Skin of body (tissue), 2 donors: ENCODE results near the gene WFS1. TPM values are rescaled to one million over a fixed set of nuclear protein-coding genes. Genes with fewer than 3 reads are reported as not detected.

Experiments used
- DNase-seq: peaks from one replicate; lab custom pipeline; 2025; lab: John Stamatoyannopoulos, UW
- total RNA-seq: library from RNA; depleted of rRNA; stranded (reverse); fragments of >200 nt; gene quantifications from one replicate; pipeline ENCODE4 v1.2.3, GENCODE V29; 2014

The WFS1 gene
- total RNA-seq, 1 donor from 2014 or later: 11.3 TPM

- no peak for DNase-seq
These were observed 33.6 kb upstream of the WFS1 start for GRCh38 chr4:6235901-6236640.

- no peak for DNase-seq
These were observed 32.7 kb upstream of the WFS1 start for GRCh38 chr4:6236816-6237390.

- DNase-seq: no peak
These were observed 30.2 kb upstream of the WFS1 start for GRCh38 chr4:6239486-6239885.

GRCh38 chr4:6239968-6240367 lies 29.7 kb upstream of the WFS1 start:
- no peak for DNase-seq

DNA sequence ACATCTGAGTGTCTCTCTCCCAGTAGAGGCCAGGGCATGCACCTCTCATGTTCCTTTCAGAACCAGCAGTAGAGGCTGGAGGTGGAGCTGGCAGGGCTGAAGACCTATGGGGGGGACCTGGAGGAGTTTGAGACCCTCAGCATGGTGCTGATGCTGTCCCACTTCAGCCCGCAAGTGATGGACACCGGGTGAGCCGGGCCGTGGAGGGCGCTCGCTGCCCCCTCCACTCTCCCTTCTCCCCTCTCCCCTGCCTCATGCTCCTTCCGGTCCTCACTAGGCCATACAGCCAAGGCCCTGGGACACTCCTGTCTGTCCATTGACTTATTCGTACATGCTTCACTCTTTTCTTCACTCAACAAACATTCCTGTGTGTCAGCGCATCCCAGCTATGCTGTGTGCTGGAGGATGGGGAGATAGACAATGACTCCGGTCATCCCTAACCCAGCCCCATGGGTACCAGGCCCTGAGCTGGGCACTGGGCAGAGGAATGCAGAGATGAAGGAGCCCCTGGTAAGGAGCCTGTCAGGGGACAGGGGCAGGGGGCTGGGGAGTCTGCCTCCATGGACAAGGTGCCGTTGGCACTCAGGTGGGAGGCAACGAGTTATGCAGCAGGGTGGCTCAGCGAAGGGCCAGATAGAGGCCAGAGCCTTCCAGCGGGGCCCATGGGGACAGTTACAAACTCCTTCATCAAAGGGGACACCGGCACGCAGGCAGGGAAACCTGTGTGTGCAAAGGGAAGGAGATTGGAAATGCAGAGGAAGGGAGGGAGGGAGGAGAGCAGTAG lies 28.4 kb upstream of the WFS1 start:
- no peak for DNase-seq

GRCh38 chr4:6242271-6243029 lies 27.2 kb upstream of the WFS1 start:
- no peak for DNase-seq

- DNase-seq: peak; percentile 21
These were observed 24.1 kb upstream of the WFS1 start for GRCh38 chr4:6245246-6246169.

DNA sequence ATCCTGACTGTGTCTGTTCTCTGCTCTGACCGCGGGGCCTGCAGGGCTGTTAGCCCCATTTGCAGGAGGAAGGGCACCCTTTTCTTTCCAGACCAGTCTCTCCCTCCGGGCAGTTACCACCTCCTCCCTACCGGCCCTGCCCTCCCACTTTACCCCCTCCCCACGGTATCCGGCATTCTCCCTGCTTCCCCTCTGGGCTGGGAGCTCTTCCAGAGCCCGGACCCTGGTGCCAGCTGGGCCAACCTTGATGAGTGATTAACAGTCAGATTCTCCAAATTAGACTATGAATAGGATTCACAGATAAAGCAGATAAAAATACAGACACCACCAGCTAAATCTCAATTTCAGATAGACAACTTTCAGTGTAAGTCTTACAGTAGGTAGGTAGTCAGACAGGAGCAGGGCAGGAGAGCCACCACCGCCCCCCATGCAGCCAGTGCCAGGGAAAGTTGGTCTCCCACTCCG lies 23.4 kb upstream of the WFS1 start:
- no peak for DNase-seq

GRCh38 chr4:6248394-6248793 lies 21.3 kb upstream of the WFS1 start:
- DNase-seq: no peak

DNA sequence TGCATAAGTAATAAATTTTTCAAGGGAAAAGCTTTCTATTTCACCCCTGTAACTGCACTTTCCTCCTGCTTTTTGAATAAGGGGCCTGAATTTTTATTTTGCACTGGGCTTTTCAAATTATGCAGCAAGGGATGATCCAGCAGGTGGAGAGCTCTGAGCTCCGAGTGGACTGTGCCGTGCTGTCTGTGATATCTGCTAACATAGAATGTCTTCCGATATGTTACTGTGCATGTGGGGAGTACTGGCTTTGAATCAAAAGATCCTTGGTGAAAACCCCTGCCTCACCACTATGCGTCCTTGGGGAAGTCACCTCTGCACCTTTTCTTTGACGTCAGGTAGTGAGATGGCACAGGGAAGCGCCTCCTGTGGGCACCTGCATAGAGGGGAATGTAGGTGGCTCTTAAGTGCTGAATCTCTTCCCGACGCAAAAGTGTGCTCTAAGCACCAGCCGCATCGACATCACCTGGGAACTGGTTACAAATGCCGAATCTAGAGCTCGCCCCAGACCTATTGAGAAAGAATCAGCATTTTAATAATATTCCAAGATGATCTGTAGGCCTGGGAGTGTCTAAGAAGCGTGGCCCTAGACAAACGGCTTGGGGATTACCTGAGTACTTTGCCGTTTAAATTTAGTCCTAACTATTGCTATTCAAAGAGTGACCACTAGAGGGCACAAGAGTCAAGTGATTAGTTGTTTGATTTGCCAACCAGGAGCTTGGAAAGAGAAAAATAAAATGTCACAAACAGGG lies 19.2 kb upstream of the WFS1 start:
- DNase-seq: no peak

DNA sequence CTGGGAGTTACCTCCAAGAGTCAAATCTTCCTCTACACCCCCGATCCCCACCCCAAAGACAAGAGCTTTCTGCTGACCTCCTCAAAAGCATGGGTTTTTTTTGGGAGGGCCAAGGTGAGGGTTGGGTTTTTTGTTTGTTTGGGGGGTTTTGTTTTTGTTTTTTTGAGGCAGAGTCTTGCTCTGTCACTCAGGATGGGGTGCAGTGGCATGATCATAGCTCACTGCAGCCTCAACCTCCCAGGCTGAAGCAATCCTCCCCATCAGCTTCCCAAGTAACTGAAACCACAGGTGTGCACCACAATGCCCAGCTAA lies 18.7 kb upstream of the WFS1 start:
- no peak for DNase-seq

- no peak for DNase-seq
These were observed 18.3 kb upstream of the WFS1 start for GRCh38 chr4:6251365-6251764.

- DNase-seq: no peak
These were observed 17.6 kb upstream of the WFS1 start for GRCh38 chr4:6252051-6252450.

GRCh38 chr4:6253111-6253510 lies 16.5 kb upstream of the WFS1 start:
- no peak for DNase-seq

GRCh38 chr4:6253961-6254360 lies 15.7 kb upstream of the WFS1 start:
- no peak for DNase-seq

- no peak for DNase-seq
These were observed 13.5 kb upstream of the WFS1 start for GRCh38 chr4:6256141-6256540.

GRCh38 chr4:6257247-6258025 lies 12.2 kb upstream of the WFS1 start:
- DNase-seq: no peak

- DNase-seq: no peak
These were observed 11.7 kb upstream of the WFS1 start for GRCh38 chr4:6258026-6258360.

DNA sequence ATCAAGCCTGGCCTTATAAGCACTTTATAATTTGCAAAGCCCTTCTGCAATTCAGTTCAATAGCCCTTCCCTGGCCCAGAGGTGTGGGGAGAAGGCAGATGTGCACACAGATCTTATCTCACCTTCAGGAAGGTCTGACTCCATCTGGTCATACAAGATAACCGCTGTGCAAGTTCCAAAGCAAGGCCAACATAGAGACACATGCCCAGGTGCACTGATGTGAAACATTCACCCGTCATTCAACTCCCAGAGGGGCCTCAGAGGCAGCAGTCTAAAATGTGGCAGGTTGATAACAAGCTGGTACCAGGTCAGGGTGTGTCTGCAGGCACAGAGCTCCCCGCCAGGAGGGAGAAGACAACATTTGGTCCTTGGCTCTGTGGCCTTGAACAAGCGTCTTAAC lies 10.9 kb upstream of the WFS1 start:
- DNase-seq: no peak
